Erythroblast (primary cell): ENCODE results near the gene CD300LF.

Experiments
- GATA1 ChIP-seq: IDR thresholded peaks from 2 replicates; pipeline ENCODE4 v1.6.1; 2011; ENCODE audit warnings: low read depth, mild to moderate bottlenecking, control low read depth, low read length, moderate library complexity
- POLR2A ChIP-seq: IDR thresholded peaks from 2 replicates; pipeline ENCODE4 v1.6.1; 2011; ENCODE audit warnings: mild to moderate bottlenecking, low read length

DNA sequence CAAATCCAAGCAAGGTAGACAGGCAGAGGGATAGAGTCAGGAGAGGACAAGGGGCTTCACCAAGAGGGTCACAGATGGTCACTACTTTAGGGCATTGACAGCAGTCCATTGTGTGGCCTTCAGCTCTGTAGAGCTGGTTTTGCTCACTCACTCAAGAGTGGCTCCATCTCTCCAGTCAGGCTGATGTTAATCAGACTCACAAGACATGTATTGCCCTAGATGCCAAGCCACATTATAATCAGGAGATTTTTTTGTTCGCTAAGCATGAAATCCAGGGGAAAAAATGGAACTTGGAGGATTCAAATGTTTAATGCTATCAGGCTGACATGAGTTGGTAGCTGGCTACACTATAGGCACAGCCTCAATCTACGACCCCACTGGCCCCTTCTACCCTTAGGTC, 32.5 kb downstream of the CD300LF start:
- TF ChIP-seq POLR2A (no peak), GATA1 (no peak)
